Right cardiac atrium (tissue), 5 donors: ENCODE measurements around the gene B3GALNT1. TPM values are rescaled to one million over a fixed set of nuclear protein-coding genes. Genes with fewer than 3 reads are reported as not detected.
A peak's percentile ranks its signal among the peaks of the same experiment; 100 is the strongest.

Experiments used
- ATAC-seq, 2 donors: fragments of 200-7000 bp; cut with Tn5 transposase; one replicate each; pipeline versions ENCODE4 v1.8.0 to v1.9.1; 2020; ENCODE audit warnings: moderate library complexity in 2 of 2, mild to moderate bottlenecking in 1 of 2
- DNase-seq, 3 donors: peaks; one replicate each; pipeline ENCODE4 v3.0.0-alpha.2; 2020
- H3K27ac ChIP-seq: one replicate; pipeline ENCODE4 v1.5.1; 2013; ENCODE audit warnings: mild to moderate bottlenecking, low read length, control low read depth, moderate library complexity
- H3K27me3 ChIP-seq: one replicate; pipeline ENCODE4 v1.6.1; 2013; ENCODE audit not compliant: control insufficient read depth, insufficient read depth
- H3K4me1 ChIP-seq: one replicate; pipeline ENCODE4 v1.6.1; 2013; ENCODE audit warnings: low read length; ENCODE audit not compliant: control insufficient read depth, insufficient read depth
- H3K4me3 ChIP-seq: one replicate; pipeline ENCODE4 v1.5.1; 2013; ENCODE audit warnings: low read length, control low read depth
- H3K9me3 ChIP-seq: one replicate; pipeline ENCODE4 v1.6.1; 2013; ENCODE audit warnings: low read length; ENCODE audit not compliant: control insufficient read depth
- WGBS: extraction: QIAGEN DNeasy Blood & Tissue Kit; methylation state at CpG from one replicate; pipeline ENCODE4 v1.1.7; 2013; 5-methylcytosine and 5-hydroxymethylcytosine counted together
- intact Hi-C, 4 donors: fragments of 100-400 bp; cut with DNase I; formaldehyde crosslinking; loops; one replicate each; pipeline versions ENCODE4 v1.11.0 to v1.14.0; 2022 to 2023
- long read RNA-seq, 4 donors: library from polyadenylated mRNA; unstranded; transcript quantifications; one replicate each; pipeline ENCODE4 v2.0.0, GENCODE V29; 2020 to 2021
- polyA plus RNA-seq: library from polyadenylated mRNA; stranded (reverse); fragments of 200-250 nt; gene quantifications from one replicate; pipeline ENCODE4 v1.2.3, GENCODE V29; 2013
- total RNA-seq, 4 donors: library from RNA; stranded (reverse); fragmentation: NEBNext Ultra II Directional; extraction: Animal tissue kit (Norgen Biotek cat#: 25700); gene quantifications; one replicate each; pipeline ENCODE4 v1.2.1, GENCODE V29; 2021
- donor health status: healthy with polysubstance abuse.
- donor health status: DM: no; HTN: yes; CAD: no.
- donor health status: DM: no; HTN: no; CAD: no.
- donor health status: DM: no; HTN: yes; CAD: no; lungs with severe emphysema.
- donor health status: DM: yes; HTN: yes; CAD: no.

B3GALNT1 gene
- total RNA-seq (10 to 100 TPM; 64.9 to 89.6 (median 79.6) TPM), polyA plus RNA-seq (27.5 TPM)
- long read RNA-seq, donor 1, transcript B3GALNT1-201 (5 exons, 3,313 nt): major isoform, 66 of 217 reads
- long read RNA-seq, donor 1, transcript B3GALNT1-212 (5 exons, 1,660 nt): minor isoform, 57 of 217 reads
- long read RNA-seq, donor 1, transcript B3GALNT1-214 (6 exons, 714 nt): minor isoform, 10 of 217 reads
- long read RNA-seq, donor 1, partial matches to known transcripts: 11 of 217 reads
- long read RNA-seq, donor 1, other reads (novel, unspliced or antisense): 62 of 217 reads
- long read RNA-seq, donor 2, transcript B3GALNT1-201 (5 exons, 3,313 nt): major isoform, 34 of 96 reads
- long read RNA-seq, donor 2, transcript B3GALNT1-212 (5 exons, 1,660 nt): minor isoform, 30 of 96 reads
- long read RNA-seq, donor 2, transcript B3GALNT1-214 (6 exons, 714 nt): minor isoform, 6 of 96 reads
- long read RNA-seq, donor 2, partial matches to known transcripts: 6 of 96 reads
- long read RNA-seq, donor 2, other reads (novel, unspliced or antisense): 17 of 96 reads
- long read RNA-seq, donor 3, transcript B3GALNT1-214 (6 exons, 714 nt): minor isoform, 24 of 622 reads
- long read RNA-seq, donor 3, transcript B3GALNT1-201 (5 exons, 3,313 nt): minor isoform, 165 of 622 reads
- long read RNA-seq, donor 3, transcript B3GALNT1-216 (6 exons, 554 nt): minor isoform, 22 of 622 reads
- long read RNA-seq, donor 3, transcript B3GALNT1-212 (5 exons, 1,660 nt): major isoform, 179 of 622 reads
- long read RNA-seq, donor 3, partial matches to known transcripts: 27 of 622 reads
- long read RNA-seq, donor 3, other reads (novel, unspliced or antisense): 172 of 622 reads
- long read RNA-seq, donor 4, transcript B3GALNT1-212 (5 exons, 1,660 nt): minor isoform, 14 of 66 reads
- long read RNA-seq, donor 4, transcript B3GALNT1-201 (5 exons, 3,313 nt): major isoform, 17 of 66 reads
- long read RNA-seq, donor 4, partial matches to known transcripts: 3 of 66 reads
- long read RNA-seq, donor 4, other reads (novel, unspliced or antisense): 18 of 66 reads

GRCh38 chr3:161104561-161105551, at the start of gene B3GALNT1:
Gene B3GALNT1 (minus strand): TSS chr3:161105349. CDS start chr3:161086754, 18,595 bp downstream.
- H3K4me3 ChIP-seq: peak within 1 kb of the TSS; percentile 51
- intact Hi-C loops: loop anchor here in 2 of 4 donors (10.0 kb wide), 2 partner anchors 50 to 80 kb away; no protein-coding TSS in a partner anchor
- peaks cover 3% of the 10 kb centered on the region for H3K4me1 ChIP-seq
- ATAC-seq (peak; percentile 89 to 91), DNase-seq (peak; percentile 65 to 85 (median 83))
- no peaks in the 10 kb centered on the region for H3K9me3 ChIP-seq
- under 1% methylated on average over 97 of the region's 97 CpGs for WGBS
- no peaks in the 10 kb centered on the region for H3K27me3 ChIP-seq
- H3K27ac ChIP-seq: peak within 1 kb of the TSS; percentile 13

- intact Hi-C loops: loop anchor here in 1 of 4 donors (10.0 kb wide), 1 partner anchor 49 kb away; the partner anchor contains the start of gene B3GALNT1
- WGBS: 44% methylated on average over 3 of the region's 3 CpGs
- H3K4me1 ChIP-seq: peaks cover 2% of the 10 kb centered on the region
- DNase-seq (no peak), ATAC-seq (no peak)
- H3K4me3 ChIP-seq: no peak overlapping the region
- H3K27ac ChIP-seq: no peak overlapping the region
- H3K27me3 ChIP-seq: no peaks in the 10 kb centered on the region
- H3K9me3 ChIP-seq: no peaks in the 10 kb centered on the region
Observed at GRCh38 chr3:161153480-161153879, 48.3 kb upstream of the B3GALNT1 start.

- Histone ChIP-seq H3K27ac (no peak overlapping the region), H3K9me3 (no peaks in the 10 kb centered on the region), H3K27me3 (no peaks in the 10 kb centered on the region), H3K4me1 (peaks cover 2% of the 10 kb centered on the region), H3K4me3 (no peak overlapping the region)
- ATAC-seq (no peak), DNase-seq (no peak)
- intact Hi-C loops: loop anchor here in 1 of 4 donors (10.0 kb wide), 1 partner anchor 45 kb away; the partner anchor contains the start of gene B3GALNT1
Observed at GRCh38 chr3:161150001-161150525, 44.9 kb upstream of the B3GALNT1 start.

- H3K27me3 ChIP-seq: no peaks in the 10 kb centered on the region
- DNase-seq (no peak), ATAC-seq (no peak)
- no peak overlapping the region for H3K4me3 ChIP-seq
- peaks cover 2% of the 10 kb centered on the region for H3K4me1 ChIP-seq
- no peaks in the 10 kb centered on the region for H3K9me3 ChIP-seq
- 23% methylated on average over 1 of the region's 1 CpG for WGBS
- intact Hi-C loops: no loop called here
- no peak overlapping the region for H3K27ac ChIP-seq
Observed at GRCh38 chr3:161149529-161149928, 44.4 kb upstream of the B3GALNT1 start.

GRCh38 chr3:161148832-161149475, 43.8 kb upstream of the B3GALNT1 start:
- peaks cover 2% of the 10 kb centered on the region for H3K4me1 ChIP-seq
- ATAC-seq: no peak
- intact Hi-C loops: no loop called here
- no peaks in the 10 kb centered on the region for H3K9me3 ChIP-seq
- no peak overlapping the region for H3K4me3 ChIP-seq
- H3K27me3 ChIP-seq: no peaks in the 10 kb centered on the region
- no peak overlapping the region for H3K27ac ChIP-seq
- no peak for DNase-seq
- 83% methylated on average over 4 of the region's 4 CpGs for WGBS

GRCh38 chr3:161142486-161142885, 37.3 kb upstream of the B3GALNT1 start:
- DNase-seq (no peak), ATAC-seq (peak in 1 of 2 donors; percentile 38)
- Histone ChIP-seq H3K9me3 (no peaks in the 10 kb centered on the region), H3K27me3 (no peaks in the 10 kb centered on the region), H3K4me1 (no peaks in the 10 kb centered on the region), H3K27ac (no peak overlapping the region), H3K4me3 (no peak overlapping the region)
- WGBS: 50% methylated on average over 1 of the region's 1 CpG
- intact Hi-C loops: no loop called here

GRCh38 chr3:161139686-161140085, 34.5 kb upstream of the B3GALNT1 start:
- Histone ChIP-seq H3K27me3 (no peaks in the 10 kb centered on the region), H3K9me3 (no peaks in the 10 kb centered on the region), H3K27ac (no peak overlapping the region), H3K4me3 (no peak overlapping the region), H3K4me1 (no peaks in the 10 kb centered on the region)
- ATAC-seq: no peak
- DNase-seq: no peak
- WGBS: 66% methylated on average over 3 of the region's 3 CpGs
- intact Hi-C loops: no loop called here

- Histone ChIP-seq H3K4me3 (no peak overlapping the region), H3K27me3 (no peaks in the 10 kb centered on the region), H3K4me1 (no peaks in the 10 kb centered on the region), H3K9me3 (no peaks in the 10 kb centered on the region), H3K27ac (no peak overlapping the region)
- ATAC-seq (no peak), DNase-seq (no peak)
- intact Hi-C loops: no loop called here
- 88% methylated on average over 2 of the region's 2 CpGs for WGBS
Observed at GRCh38 chr3:161137260-161137659, 32.1 kb upstream of the B3GALNT1 start.

- no peak for ATAC-seq
- intact Hi-C loops: no loop called here
- WGBS: 92% methylated on average over 1 of the region's 1 CpG
Observed at GRCh38 chr3:161132391-161132790, 27.2 kb upstream of the B3GALNT1 start.

More at GRCh38 chr3:161132391-161132790, 27.2 kb upstream of the B3GALNT1 start:
- no peaks in the 10 kb centered on the region for H3K27me3 ChIP-seq
- no peaks in the 10 kb centered on the region for H3K9me3 ChIP-seq
- H3K4me3 ChIP-seq: no peak overlapping the region
- H3K4me1 ChIP-seq: no peaks in the 10 kb centered on the region
- DNase-seq: no peak
- no peak overlapping the region for H3K27ac ChIP-seq
